SK-N-SH treated with all-trans-retinoic acid at 6 μM for 48 hours (cell line): Measurements from ENCODE around the gene C22orf23.

Experiments used
- ATAC-seq: fragments of 200-7000 bp; cut with Tn5 transposase; 3 replicates; pipeline ENCODE4 v1.9.1; 2020; ENCODE audit warnings: mild to moderate bottlenecking, moderate library complexity
- ARNTL ChIP-seq: fragments of 450-650 bp; formaldehyde crosslinking; IDR thresholded peaks from 2 replicates; pipeline ENCODE4 v1.5.0; 2020; ENCODE audit warnings: low read depth, mild to moderate bottlenecking, moderate library complexity, borderline replicate concordance
- BACH2 ChIP-seq: fragments of 250-450 bp; sonication (Bioruptor Pico); IDR thresholded peaks from 2 replicates; pipeline ENCODE4 v1.9.0; 2021; ENCODE audit warnings: mild to moderate bottlenecking, borderline replicate concordance
- CREB5 ChIP-seq: fragments of 250-450 bp; sonication (Bioruptor Pico); IDR thresholded peaks from 2 replicates; pipeline ENCODE4 v1.5.1; 2020; ENCODE audit warnings: low read depth, mild to moderate bottlenecking, moderate library complexity
- ESRRG ChIP-seq: fragments of 250-450 bp; sonication (Bioruptor Pico); IDR thresholded peaks from 2 replicates; pipeline ENCODE4 v1.6.1; 2021; ENCODE audit warnings: mild to moderate bottlenecking
- GLIS3 ChIP-seq: fragments of 250-450 bp; sonication (Bioruptor Pico); IDR thresholded peaks from 2 replicates; pipeline ENCODE4 v1.5.0; 2020; ENCODE audit warnings: mild to moderate bottlenecking, moderate library complexity
- ISL1 ChIP-seq: fragments of 250-450 bp; sonication (Bioruptor Pico); IDR thresholded peaks from 2 replicates; pipeline ENCODE4 v2.1.2; 2022; ENCODE audit warnings: mild to moderate bottlenecking, moderate library complexity
- OSR1 ChIP-seq: fragments of 250-450 bp; sonication (Bioruptor Pico); IDR thresholded peaks from 2 replicates; pipeline ENCODE4 v1.8.0; 2022; ENCODE audit warnings: moderate library complexity, mild to moderate bottlenecking, inconsistent platforms
- PATZ1 ChIP-seq: fragments of 250-450 bp; sonication (Bioruptor Pico); IDR thresholded peaks from 2 replicates; pipeline ENCODE4 v1.8.0; 2020; ENCODE audit warnings: mild to moderate bottlenecking, moderate library complexity, borderline replicate concordance
- POU6F1 ChIP-seq: fragments of 250-450 bp; sonication (Bioruptor Pico); IDR thresholded peaks from 2 replicates; pipeline ENCODE4 v1.8.0; 2021; ENCODE audit warnings: low read depth, mild to moderate bottlenecking, moderate library complexity, borderline replicate concordance
- PPARA ChIP-seq: fragments of 250-450 bp; sonication (Bioruptor Pico); IDR thresholded peaks from 2 replicates; pipeline ENCODE4 v1.5.0; 2020; ENCODE audit warnings: mild to moderate bottlenecking, borderline replicate concordance
- RARB ChIP-seq: fragments of 250-450 bp; sonication (Bioruptor Pico); IDR thresholded peaks from 2 replicates; pipeline ENCODE4 v1.8.0; 2021; ENCODE audit warnings: mild to moderate bottlenecking, moderate library complexity
- SNAI2 ChIP-seq: fragments of 250-450 bp; sonication (Bioruptor Pico); IDR thresholded peaks from 2 replicates; pipeline ENCODE4 v1.5.0; 2020; ENCODE audit warnings: mild to moderate bottlenecking, moderate library complexity
- TCF4 ChIP-seq: fragments of 250-450 bp; sonication (Bioruptor Pico); IDR thresholded peaks from 2 replicates; pipeline ENCODE4 v1.8.0; 2021; ENCODE audit warnings: mild to moderate bottlenecking, moderate library complexity, borderline replicate concordance
- TOX ChIP-seq: fragments of 250-450 bp; sonication (Bioruptor Pico); IDR thresholded peaks from 2 replicates; pipeline ENCODE4 v1.8.0; 2021; ENCODE audit warnings: mild to moderate bottlenecking, moderate library complexity, borderline replicate concordance
- ZC3H10 ChIP-seq: fragments of 250-450 bp; sonication (Bioruptor Pico); IDR thresholded peaks from 2 replicates; pipeline ENCODE4 v1.5.1; 2021; ENCODE audit warnings: mild to moderate bottlenecking, moderate library complexity
- ZNF565 ChIP-seq: fragments of 450-650 bp; formaldehyde crosslinking; conservative IDR thresholded peaks from 2 replicates; pipeline ENCODE4 v1.5.0; 2020; ENCODE audit warnings: low read depth, mild to moderate bottlenecking, moderate library complexity
- ZNF8 ChIP-seq: fragments of 450-650 bp; formaldehyde crosslinking; IDR thresholded peaks from 2 replicates; pipeline ENCODE4 v1.5.0; 2020; ENCODE audit warnings: mild to moderate bottlenecking, moderate library complexity
- TF ChIP-seq, protein P1 (sequence below): fragments of 250-450 bp; sonication (Bioruptor Pico); IDR thresholded peaks from 2 replicates; pipeline ENCODE4 v1.5.1; 2021; ENCODE audit warnings: mild to moderate bottlenecking, moderate library complexity

Gene C22orf23

DNA sequence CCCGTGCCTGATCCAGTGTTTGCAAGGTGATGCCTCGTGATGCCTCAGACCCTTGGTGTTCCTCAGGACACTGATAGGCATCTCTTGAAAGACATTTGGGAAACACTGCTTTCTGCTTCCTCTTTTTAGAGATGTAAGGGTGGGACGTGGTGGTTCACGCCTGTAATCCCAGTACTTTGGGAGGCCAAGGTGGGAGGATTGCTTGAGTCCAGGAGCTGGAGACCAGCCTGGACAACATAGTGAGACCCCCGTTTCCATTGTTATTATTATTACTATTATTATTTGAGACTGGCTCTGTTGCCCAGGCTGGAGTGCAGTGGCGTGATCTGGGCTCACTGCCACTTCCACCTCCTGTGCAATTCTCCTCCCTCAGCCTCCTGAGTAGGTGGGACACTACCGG is 37.5 kb upstream of the C22orf23 start:
- no peak for ATAC-seq
- no peak for TF ChIP-seq ESRRG (CRISPR knock-in tag)
- TF ChIP-seq ISL1 (CRISPR knock-in tag) = no peak
- no peak for TF ChIP-seq RARB
- no peak for TF ChIP-seq SNAI2 (CRISPR knock-in tag)
- TF ChIP-seq TOX (CRISPR knock-in tag) = no peak
- no peak for TF ChIP-seq PPARA (CRISPR knock-in tag)
- TF ChIP-seq CREB5 = no peak
- TF ChIP-seq, all 23 proteins: peak for 0

- ATAC-seq = no peak
- TF ChIP-seq ZNF565 (no peak), ESRRG (CRISPR knock-in tag) (no peak), TCF4 (CRISPR knock-in tag) (no peak), SNAI2 (CRISPR knock-in tag) (no peak), ARNTL (no peak)
Measured at GRCh38 chr22:37990301-37990700, 36.9 kb upstream of the C22orf23 start.

DNA sequence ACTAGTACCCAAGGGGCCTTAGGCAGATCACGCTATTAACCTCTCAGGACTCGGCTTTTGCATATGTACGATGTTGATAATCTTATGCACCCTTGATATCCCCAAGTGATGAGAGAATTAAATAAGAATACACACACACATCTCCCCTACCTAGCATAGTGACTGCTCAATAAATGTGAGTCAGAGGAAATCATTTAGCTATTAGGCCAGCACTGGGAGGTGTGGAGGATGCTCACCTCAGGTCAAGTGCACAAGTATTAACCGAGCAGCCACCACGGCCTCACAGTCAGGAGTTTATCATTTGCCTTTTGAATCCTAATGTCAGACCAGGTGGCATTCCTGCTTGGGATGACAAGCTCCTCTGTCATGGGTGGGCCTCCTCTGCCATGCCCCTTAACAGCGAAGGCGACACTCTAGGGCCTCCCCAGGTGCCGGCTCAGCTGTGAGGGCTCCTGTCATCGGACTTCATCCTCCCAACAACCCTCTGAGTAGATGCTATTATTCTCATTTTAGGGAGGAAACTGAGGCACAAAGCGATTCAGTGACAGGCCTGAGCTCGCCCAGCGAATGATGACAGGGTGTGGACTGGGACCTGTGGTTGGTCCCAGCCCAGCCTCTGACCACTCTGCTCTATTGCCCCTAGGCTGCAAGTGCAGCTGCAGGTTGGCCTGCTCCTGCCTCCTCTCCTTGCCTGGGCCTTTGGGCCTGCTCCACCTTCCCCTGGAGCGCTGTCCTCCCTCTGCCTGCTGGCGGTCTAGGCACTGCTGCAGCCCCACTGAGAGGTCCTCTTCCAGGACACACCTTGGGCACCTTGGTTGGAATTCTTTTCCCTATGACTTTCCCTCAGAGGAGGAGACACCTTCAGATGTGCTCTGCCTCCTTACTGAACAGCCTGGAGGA is 36.0 kb upstream of the C22orf23 start:
- TF ChIP-seq ZC3H10 (CRISPR knock-in tag) = no peak
- TF ChIP-seq SNAI2 (CRISPR knock-in tag) = no peak
- no peak for TF ChIP-seq GLIS3
- no peak for ATAC-seq

DNA sequence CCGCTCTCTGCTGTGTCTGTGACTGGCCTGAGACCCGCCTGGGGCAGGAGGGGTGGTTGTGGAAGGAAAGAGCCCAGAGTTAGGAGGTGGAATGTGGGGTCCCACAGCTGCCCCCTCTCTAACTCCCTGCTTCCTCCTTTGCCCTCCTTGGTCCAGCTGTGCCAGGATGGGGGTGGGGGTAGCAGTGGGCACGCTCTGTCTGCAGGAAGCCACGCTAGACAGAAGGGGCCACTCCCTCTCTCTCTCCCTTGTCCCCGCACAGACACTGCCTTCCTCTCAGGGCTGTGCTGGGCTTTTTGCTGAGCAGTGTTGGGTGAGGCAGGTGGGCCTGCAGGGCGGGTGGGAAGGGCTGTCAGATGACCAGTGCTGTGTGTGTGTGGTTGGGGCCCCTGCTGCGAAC is 33.0 kb upstream of the C22orf23 start:
- TF ChIP-seq GLIS3 = no peak
- ATAC-seq = no peak

DNA sequence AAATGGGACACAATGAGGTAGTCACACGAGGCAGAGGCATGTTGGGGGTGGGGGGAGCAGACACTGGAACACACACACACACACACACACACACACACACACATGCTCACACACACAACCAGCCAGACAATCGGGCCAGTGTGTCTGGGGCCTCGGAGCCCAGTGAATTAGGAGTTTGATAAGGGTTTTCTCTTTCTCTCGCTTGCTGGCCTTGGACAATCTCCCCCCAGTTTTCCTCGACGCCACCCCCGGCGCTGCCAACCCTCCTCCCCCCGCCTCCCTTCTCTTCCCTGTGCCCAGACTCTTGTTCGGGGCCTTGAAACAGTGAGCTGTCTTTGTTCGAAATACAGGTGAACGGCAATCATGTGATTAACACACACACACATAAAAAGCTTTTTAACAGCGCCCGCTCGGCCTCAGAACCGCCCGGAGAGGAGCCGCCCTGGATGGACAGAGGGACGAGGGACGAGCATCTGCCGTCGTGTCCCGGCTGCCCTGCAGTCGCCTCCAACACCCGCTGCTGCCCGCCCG is 32.4 kb upstream of the C22orf23 start:
- no peak for ATAC-seq
- TF ChIP-seq POU6F1 (CRISPR knock-in tag) = no peak
- no peak for TF ChIP-seq ISL1 (CRISPR knock-in tag)
- TF ChIP-seq PPARA (CRISPR knock-in tag) = no peak
- TF ChIP-seq ZNF8 = no peak
- TF ChIP-seq ZNF565 = no peak
- no peak for TF ChIP-seq GLIS3
- no peak for TF ChIP-seq OSR1 (CRISPR knock-in tag)
- TF ChIP-seq SNAI2 (CRISPR knock-in tag) = no peak
- TF ChIP-seq BACH2 (CRISPR knock-in tag) = no peak
- no peak for TF ChIP-seq PATZ1 (CRISPR knock-in tag)
- TF ChIP-seq ZC3H10 (CRISPR knock-in tag) = no peak
- TF ChIP-seq TOX (CRISPR knock-in tag) = no peak
- TF ChIP-seq ESRRG (CRISPR knock-in tag) = no peak
- TF ChIP-seq CREB5 = no peak
- TF ChIP-seq, protein P1, sequence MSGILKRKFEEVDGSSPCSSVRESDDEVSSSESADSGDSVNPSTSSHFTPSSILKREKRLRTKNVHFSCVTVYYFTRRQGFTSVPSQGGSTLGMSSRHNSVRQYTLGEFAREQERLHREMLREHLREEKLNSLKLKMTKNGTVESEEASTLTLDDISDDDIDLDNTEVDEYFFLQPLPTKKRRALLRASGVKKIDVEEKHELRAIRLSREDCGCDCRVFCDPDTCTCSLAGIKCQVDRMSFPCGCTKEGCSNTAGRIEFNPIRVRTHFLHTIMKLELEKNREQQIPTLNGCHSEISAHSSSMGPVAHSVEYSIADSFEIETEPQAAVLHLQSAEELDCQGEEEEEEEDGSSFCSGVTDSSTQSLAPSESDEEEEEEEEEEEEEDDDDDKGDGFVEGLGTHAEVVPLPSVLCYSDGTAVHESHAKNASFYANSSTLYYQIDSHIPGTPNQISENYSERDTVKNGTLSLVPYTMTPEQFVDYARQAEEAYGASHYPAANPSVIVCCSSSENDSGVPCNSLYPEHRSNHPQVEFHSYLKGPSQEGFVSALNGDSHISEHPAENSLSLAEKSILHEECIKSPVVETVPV (CRISPR knock-in tag) = no peak
- TF ChIP-seq RARB = no peak
